HG03571 (cell line): ENCODE measurements around the gene ZFHX2.

Experiments
- ATAC-seq: cut with Tn5 transposase; IDR thresholded peaks from one replicate; pipeline ENCODE4 v1.9.1; 2021; ENCODE audit not compliant: unreplicated experiment

Gene ZFHX2

DNA sequence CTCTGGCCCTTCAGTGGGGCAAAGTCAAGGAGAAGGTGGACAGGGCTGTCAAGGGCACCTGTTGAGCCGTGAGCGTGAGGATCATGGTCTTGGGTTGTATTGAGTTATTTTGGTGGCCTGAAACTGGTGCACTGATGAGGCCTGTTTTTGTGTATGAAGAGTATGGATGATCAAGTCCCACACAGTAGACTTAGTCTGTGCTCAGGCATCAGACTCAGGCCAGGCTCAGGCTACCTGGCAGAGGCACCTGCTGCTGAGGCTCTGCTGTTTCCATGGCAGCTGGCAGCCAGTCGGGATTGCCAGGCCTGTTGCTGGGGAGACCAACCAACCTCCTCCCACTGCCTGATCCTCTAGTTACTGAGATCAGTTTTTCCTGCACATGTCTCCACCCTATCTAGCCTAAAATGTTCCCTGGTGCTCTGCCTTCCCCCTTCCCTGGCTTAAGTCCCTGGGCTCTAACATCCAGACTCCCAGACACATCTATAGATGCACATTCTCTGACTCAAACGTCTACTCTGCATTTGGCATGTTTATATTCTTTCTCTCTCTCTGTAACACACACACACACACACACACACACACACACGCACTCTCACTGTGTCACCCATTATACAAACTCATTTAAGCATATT is 21.9 kb upstream of the ZFHX2 start:
- no peak for ATAC-seq

DNA sequence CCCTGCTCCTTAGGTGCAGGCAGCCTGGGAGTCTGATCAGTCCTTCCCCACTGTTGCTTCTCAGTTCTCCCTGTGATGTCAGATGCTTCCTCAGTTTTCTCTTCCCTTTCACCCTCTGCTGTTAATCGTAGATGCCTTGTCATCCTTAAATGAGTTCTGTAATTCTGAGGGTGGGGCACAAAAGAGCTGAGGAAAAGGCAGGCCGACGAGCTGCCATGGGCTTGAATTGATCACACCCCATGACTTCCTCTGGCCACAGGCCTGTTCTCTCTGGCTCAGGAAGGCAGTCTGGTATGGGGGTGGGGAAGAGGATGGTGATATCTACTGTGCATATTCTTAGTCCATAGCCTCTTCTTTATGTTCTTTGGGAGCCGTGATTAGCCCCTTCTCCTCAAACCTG is 21.3 kb upstream of the ZFHX2 start:
- ATAC-seq = no peak

DNA sequence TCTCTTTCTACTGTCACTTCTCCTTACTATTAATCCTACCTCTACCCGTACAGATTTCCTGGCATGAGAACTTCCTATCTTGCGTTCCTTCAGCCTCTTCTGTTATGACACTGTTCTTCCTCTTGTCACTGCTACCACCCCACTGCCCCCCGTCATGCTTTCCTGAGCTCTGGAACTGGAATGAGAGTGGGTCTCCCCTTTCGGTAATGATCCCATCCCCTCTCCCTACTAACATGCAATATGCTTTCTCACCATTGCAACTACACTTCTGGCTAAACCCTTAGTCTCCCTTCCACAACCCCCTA is 20.9 kb upstream of the ZFHX2 start:
- no peak for ATAC-seq

DNA sequence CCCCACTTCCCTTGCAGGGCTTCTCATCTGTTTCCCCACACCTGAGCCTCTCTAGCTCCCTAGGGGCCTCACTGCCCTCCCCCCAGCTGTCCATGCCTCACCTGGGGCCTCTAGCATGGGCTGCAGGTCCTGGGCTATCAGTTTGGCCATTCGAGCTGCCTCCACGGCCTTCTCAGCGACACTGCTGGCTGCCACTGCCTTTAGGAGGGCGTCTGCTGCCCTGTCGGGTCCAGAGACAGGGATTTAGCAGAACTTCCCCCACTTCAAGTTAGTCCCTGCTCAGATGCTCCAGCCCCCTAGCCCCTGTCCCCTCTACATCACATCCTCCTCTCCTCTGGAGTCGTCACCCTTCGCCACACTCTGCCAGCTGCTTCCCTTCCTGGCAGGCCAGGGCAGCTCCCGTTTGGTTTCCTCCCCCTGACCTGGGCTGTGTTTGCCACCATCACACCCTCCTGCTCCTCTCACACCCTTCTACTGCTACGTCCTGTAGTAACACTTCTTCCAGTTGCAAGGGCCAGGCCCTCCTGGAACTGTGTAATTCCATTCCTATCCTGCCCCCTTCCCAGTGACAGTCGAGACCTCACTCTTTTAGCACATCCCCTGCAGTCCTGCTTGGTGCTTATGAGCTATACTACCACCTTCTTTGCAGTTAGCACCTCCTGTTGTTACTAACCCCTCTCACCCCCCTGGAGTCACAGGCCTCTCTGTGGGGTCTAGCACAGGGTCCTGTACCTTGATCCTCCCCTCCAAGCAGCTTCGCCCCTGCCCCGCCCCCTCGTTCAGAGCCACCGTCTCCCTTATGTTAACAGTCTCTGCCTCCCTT is 20.3 kb upstream of the ZFHX2 start:
- no peak for ATAC-seq

DNA sequence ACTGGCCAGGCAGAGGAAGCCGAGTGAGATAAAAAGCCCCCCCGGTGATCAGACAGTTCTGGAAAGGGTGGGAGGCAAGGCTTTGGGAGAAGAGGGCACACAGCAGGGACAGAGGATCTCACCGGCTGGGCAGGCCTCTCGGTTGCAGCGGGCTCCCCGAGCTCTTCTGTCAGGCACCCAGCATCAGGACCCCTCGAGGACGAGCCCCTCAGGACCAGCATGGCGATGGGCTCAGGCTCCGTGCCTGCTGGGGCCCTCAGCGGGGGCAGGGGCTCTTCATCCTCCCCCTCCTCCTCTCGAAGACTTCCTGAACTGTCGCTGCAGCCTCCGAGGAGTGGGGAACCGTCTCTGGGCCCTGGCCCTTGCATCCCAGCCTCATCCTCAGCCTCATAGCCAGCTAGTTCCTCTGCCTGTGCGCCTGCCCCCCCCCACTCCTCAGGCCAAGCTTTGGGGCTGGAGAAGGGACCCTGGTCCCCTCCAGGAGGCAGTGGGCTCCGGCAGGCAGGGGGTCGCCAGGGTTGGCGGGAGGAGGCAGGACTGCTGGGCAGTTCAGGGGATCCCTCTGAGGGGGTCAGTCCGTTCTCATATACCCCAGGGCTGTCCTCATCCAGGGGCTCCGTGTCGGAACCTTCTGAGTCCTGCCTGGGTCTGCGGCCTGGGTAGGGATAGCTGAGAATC is 19.4 kb upstream of the ZFHX2 start:
- ATAC-seq = no peak

DNA sequence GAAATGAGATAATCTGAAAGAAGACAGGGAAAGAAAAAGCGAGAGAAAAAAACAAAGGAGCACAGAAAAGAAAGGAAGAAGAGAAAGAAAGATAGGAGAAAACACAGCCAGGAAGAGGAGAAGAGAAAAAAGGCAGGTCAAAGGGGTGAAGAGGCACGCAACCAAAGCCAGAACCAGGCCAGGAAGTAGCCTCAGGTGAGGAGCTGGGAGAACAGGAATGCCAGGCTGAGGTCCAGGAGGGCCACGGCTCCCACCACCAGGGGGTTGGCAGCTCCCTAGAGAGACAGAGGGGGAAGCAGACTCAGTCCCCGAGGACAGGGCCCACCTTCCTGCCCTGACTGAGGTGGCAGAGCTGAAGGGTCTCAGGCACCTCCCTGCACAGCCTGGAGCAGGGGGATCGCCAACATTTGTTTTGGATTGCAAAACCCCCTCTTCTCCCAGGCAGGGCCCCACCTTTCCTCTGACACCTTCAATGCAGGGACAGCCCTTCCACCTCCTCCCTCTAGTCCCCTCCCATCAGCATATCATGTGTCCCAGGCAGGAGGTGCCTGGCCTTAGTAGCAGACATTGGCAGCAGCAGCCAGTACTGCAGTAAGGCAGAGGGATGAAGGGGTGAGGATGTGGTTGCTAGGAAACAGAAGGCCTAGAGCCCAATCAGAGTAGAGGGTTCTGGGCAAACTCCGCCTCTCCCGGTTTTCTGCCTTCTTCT is 18.0 kb upstream of the ZFHX2 start:
- no peak for ATAC-seq

DNA sequence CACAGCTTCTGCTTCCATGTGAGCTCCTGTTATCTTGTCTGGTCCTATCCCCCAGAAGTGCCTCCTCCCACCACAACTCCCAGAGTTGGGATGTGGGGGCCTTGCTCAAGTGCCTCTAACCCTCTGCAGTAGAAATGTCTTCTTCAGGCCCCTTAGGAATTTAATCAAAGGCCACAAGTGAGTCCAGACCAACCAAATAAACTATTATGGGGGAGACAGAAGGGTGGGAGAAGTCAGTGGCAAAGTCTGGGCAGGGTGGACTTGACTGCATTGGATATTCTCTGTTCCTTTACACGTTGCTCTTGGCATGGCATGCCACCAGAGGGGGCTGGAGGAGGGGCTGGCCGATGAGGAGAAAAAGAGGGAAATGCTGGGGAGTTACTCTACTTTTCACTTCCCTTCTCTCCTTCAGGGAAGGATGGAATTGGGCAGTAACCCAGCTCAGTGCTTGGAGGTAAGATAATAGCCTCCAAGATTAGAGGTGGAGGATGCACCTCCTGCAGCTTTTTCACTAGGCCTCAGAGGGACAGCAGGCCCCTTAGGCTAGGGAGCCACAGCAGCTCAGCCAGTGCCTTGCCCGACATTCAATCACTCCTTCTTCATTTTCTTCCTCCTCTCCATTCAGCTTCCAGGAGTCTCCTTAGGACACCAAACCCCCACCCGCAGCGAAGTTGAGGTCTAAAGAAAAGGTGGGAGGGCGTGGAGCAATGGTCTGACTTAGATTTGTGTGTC is 17.2 kb upstream of the ZFHX2 start:
- ATAC-seq = no peak

DNA sequence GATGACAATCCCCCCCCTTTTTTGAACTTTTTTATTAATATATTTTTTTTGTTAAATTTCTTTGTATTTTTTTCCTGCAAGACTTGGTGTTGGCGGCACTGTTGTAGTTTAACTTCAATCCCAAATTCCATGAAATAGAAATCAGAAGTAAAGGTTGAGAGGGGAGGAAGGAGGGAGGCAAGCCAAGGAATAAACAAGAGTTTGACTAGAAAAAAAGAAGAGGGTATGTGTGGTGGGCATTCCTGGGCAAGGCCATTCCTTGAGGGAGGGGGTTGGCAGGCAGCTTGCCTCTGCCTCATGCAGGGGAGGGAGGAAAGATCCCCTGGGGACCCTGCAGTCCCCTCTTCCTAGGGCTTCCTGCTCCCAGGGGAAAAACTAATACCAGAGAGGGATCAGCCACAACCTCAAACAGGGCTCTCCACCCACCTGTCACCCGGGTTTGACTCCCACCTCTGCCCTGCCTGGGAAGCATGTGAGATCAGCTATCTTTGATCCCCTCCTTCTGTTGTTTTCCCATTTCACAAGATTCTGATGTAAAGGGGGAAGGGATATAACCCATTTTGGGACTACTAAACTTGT is 16.5 kb upstream of the ZFHX2 start:
- no peak for ATAC-seq

DNA sequence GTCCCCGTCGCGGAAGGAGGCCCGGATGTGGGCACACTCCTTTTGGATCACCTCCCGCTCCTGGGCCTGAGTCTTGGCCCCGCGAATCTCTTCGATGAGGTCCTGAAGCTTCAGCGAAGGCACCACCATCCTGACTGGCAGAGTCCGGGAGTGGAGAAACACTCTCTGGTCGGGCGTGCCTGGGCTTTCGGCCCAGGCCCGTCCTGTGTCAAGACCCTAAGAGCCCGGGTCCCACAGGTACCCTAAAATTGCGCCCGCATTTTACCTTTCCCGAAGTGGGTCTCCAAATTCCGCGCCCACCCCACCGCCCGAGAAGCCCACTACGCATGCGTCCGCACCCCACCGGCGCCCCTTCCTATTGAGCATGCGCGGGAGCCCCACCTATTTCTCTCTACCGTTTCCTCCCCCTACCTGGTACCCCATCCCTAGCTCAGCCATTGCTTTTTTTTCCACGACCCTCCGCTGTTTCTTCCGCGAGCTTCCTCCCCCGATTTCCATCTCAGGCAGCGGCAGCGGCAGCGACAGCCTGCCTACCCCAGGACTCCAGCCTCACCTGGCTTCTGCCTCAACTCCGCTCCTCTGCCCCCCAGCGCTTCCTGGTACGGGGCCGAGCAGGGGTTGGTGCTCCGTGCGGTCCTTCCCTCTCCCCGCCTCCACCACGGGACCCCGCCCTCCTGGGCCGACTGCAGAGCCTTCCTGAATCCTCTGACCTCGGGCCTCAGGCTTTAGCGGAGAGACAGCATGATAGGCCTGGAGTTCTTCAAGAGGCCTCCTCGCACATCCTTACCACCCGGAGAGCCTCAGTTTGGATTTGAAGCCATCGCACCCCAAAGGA is 15.8 kb upstream of the ZFHX2 start, which contains the start of gene AP1G2:
TSS of gene AP1G2 (minus strand) at position 606 of the 835 bp plus-strand sequence. CDS start at position 129, 477 bp downstream.
- ATAC-seq = peak; percentile 81

DNA sequence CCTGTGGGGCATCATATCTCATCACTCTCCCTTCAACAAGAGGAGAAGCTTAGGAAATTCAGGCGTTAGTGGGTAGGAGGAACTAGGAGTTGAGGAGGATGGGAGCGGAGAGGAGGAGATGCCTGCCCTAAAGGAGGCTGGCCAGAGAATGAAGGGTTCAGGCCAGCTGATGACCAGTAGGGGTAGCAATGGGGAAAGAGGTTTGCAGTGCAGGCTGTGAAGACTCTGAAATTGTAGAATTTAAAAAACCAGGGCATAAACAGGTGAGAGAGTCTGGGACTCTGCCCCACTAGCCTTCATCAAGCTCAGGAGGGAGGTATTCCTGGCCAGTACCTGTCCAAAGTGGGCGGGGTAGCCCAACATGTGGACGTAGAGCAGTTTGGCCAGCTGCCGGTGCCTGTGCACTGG is 15.2 kb upstream of the ZFHX2 start:
- no peak for ATAC-seq

DNA sequence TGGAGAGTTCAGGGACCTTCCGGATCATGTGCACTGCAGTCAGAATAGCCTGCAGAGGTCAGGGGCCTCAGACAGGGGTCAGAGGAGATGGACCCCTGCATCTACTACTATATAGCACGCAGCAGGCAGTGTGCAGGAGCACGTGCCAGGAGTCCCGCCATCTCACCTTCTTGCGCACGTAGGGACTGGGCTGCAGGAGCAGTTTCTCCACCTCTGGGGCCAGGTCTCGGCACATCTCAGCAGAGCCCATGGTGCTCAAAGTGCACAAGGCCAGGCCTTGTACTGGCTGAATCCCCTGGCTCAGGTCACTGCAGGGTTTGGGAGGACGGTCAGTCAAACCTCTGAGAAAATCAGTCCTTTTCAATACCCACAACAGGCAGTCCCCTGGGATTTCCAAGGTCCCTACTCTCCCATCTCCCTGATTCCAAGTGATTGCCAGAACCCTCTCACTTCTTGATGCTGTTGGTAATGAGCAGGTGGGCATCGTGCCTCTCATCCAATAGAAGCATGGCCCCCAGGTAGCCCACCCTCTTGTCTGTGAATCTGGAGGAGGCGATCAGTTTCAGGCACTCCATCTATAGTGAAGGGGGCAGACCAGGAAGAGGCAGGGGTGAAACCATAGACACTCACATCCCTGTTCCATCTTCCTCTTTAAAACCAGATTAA is 14.7 kb upstream of the ZFHX2 start:
- no peak for ATAC-seq

DNA sequence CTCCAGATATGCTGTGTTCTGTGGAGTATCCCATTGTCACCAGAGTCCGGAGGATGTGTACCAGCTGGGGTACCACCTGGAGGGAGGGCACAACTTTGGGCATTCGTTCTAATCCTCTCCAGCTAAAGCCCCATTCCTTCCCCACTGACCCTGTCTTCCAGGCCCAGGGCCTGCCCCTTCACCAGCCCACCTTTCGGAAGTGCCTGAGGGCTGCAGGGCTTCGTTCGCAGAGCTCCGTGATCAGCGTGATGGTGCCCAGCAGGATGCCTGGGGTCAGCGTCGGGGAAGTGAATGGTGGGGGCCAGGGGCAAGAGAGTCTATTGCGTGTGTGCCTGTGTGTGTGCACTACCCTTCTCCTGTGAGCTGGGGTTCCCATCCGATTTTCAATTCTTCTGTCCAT is 14.1 kb upstream of the ZFHX2 start:
- no peak for ATAC-seq

DNA sequence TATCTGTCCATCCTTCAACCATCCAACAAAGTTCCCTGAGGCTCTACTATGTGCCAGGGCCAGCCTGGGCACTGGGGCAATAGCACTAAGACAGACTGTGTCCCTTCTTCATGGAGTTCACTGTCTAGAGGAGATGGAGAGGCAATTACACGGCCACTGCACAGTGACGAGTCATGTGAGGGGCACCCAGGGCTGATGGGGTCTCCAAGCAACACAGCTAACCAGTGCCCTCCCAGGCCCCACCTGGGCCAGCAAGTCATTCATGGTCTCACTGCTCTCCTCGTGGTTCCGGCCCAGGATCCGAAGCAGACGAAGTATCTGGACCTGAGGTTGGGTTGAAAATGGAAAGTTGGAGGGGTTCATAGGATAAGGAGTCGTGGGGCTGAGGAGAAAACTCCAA is 13.3 kb upstream of the ZFHX2 start:
- ATAC-seq = no peak

DNA sequence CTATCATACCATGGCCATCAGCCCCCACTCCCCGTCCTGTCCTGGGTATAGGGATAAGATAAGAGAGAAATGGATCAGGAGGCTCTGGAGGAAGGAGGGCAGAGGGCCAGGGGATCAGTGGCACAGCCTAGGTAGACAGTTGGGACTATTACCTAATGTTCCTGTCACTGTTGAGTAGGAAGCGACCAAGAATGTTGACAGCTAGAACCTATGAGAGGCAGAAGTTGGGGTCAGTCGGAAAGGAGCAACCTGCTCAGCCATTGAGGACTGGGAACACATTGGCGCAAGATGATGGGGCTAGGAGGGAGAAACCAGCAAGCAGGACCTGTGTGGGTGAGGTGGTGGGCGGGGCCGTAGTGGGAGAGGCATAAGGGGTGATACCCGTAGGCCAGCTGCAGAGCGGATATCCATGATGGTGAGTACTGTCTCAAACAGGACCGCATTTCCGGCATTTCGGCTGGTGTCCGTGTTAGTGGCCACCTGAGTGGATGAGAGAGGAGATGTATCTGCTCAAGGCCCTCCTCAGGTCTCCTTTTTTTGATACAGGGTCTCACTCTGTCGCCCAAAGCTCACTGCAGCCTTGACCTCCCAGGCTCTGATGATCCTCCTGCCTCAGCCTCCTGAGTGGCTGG is 12.7 kb upstream of the ZFHX2 start:
- ATAC-seq = no peak

DNA sequence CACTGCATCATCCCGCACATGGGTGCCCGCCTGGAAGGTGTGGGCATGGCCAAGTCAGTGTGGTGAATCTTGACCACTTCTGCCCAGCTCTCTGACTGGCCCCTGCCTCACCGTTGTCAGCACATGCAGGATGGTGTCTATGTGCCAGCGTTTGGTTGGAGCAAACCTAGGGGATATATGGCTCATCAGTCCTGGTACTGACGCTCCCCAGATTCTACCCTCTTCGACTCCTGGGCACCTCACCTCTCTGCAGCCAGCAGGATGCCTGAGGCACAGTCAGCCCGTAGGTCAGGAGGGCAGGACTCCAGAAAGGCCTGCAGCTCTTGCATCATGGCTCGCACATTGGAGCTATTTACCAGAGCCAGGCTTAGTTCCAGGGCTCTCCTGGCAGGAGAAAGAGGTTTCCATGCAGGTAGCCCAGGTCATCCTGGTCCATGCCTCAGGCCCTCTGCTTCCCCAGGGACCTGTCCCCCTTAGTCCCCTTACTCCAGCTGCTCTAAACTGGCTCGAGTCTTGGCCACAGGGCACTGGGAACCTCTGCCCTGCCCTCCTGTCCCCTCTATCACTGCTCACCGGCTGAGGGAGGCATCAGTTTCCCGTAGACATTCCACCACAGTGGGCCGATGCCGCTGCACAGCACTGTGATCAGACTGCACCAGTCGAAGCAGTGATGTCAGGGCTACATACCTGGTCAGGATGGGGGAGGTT is 12.1 kb upstream of the ZFHX2 start:
- no peak for ATAC-seq

DNA sequence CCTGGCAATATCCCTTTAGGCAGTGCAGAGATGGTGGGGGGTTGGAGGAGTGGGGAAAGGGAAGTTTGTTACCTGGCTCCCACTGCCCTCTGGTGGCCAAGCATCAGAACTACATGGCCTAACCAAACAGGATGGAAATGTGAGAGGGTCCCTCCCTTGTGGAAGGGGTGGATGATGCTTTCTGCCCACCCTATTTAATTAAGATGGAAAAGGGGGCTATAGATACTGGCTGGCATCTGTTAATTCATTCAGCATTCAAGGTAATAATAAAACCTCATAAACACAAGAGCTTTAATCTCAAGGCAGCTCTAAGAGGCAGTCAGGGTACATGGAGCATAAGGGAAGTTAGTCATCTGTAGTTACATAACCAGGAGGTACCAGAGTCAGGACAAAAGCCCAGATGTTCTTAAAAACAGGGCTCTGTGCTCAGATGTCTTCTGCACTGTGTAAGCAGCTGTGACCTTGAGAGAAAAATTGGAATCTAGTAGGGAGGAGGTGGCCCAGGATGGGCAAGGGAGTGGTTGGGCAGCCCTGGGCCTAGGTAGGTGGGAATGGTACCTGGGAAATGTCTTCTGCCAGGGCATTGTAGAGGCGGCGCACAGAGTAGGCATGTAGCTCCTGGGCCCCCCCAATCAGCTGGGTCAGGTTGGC is 11.4 kb upstream of the ZFHX2 start:
- no peak for ATAC-seq
